ENCODE results near the gene MPZL2. TPM values are rescaled to one million over a fixed set of nuclear protein-coding genes. Genes with fewer than 3 reads are reported as not detected.

Gene MPZL2
- total RNA-seq, 2 donors from 2014 or later, result 58.8 to 114 TPM

DNA sequence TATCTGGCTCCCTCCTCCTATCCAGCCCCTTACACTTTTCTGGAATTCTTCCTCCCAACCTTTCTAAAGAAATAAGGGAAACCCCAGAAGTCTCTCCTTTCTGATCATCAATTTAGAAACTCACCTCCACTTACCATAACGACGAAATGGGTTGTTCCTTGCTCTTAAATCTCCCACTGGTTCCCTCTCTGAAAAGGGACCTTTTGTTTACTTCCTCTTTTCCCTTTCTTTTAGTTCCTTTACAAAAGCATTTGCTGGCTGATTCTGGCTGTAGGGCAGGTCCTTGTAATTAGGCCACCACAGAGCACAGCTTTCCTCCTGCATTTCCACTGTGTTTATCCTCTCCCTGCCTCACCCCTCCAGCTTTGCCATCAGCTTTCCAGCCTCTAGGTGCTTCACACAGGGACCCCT lies 51.3 kb downstream of the MPZL2 start:
- H3K27ac ChIP-seq, result peak overlapping the region; percentile 73
- H3K4me3 ChIP-seq, result no peak overlapping the region

DNA sequence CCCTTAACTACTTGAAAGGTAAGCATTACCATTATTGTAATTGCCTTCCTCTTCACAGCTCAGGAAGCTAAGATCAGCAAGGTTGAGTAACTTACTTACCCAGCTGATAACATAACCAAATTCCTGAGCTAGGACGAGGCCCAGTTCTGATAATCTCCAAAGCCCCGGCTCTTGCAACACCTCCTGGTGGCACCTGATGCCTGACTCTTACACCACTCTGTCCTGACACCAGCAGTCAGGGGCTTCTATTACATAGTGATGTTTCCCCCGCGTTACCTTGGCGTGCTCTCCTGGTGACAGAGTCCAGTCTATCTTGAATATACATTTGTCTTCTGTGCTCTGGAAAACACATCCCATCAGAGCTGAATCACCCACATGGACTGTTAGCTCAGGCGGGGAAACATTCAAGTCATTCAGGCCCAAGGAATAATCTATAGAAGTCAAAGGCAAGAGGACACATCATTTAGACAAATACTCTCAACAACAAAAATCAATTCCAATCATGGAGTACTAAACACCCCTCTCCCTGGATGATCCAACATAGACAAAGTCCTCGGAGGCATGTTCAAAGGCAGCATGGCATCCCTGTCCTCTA lies 51.9 kb downstream of the MPZL2 start:
- Histone ChIP-seq H3K27me3 (no peaks in the 10 kb centered on the region), H3K36me3 (no peaks in the 10 kb centered on the region), H3K9ac (ENCODE audit: low read depth in 2 of 2, low read length in 2 of 2) (no peak overlapping the region), H3K9me3 (no peaks in the 10 kb centered on the region), H3K4me1 (peaks cover 8% of the 10 kb centered on the region), H3K27ac (peak overlapping the region; percentile 73), H3K4me3 (no peak overlapping the region)
- DNase-seq, result no peak
- intact Hi-C loops (cut with DNase I), result no loop called here
- TF ChIP-seq, protein P1, sequence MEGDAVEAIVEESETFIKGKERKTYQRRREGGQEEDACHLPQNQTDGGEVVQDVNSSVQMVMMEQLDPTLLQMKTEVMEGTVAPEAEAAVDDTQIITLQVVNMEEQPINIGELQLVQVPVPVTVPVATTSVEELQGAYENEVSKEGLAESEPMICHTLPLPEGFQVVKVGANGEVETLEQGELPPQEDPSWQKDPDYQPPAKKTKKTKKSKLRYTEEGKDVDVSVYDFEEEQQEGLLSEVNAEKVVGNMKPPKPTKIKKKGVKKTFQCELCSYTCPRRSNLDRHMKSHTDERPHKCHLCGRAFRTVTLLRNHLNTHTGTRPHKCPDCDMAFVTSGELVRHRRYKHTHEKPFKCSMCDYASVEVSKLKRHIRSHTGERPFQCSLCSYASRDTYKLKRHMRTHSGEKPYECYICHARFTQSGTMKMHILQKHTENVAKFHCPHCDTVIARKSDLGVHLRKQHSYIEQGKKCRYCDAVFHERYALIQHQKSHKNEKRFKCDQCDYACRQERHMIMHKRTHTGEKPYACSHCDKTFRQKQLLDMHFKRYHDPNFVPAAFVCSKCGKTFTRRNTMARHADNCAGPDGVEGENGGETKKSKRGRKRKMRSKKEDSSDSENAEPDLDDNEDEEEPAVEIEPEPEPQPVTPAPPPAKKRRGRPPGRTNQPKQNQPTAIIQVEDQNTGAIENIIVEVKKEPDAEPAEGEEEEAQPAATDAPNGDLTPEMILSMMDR (IDR thresholded peaks at IDR 0.05), result no peak

More for the DNA sequence above, 51.3 kb downstream of the MPZL2 start:
- TF ChIP-seq, protein P1 (IDR thresholded peaks at IDR 0.05), result no peak
- no peaks in the 10 kb centered on the region for H3K36me3 ChIP-seq
- no peaks in the 10 kb centered on the region for H3K9me3 ChIP-seq
- no peaks in the 10 kb centered on the region for H3K27me3 ChIP-seq
- no peak for DNase-seq
- no peak overlapping the region for H3K9ac ChIP-seq (ENCODE audit: low read depth in 2 of 2, low read length in 2 of 2)
- peaks cover 8% of the 10 kb centered on the region for H3K4me1 ChIP-seq
- intact Hi-C loops (cut with DNase I), result no loop called here

- Histone ChIP-seq H3K9ac (ENCODE audit: low read depth in 2 of 2, low read length in 2 of 2) (no peak overlapping the region), H3K4me3 (no peak overlapping the region), H3K9me3 (no peaks in the 10 kb centered on the region), H3K36me3 (no peaks in the 10 kb centered on the region), H3K27me3 (no peaks in the 10 kb centered on the region), H3K4me1 (peaks cover 13% of the 10 kb centered on the region), H3K27ac (no peak overlapping the region)
- TF ChIP-seq, protein P1 (IDR thresholded peaks at IDR 0.05), result no peak
- no peak for DNase-seq
- intact Hi-C loops (cut with DNase I), result no loop called here
These were observed 53.1 kb downstream of the MPZL2 start for GRCh38 chr11:118211006-118211405.

DNA sequence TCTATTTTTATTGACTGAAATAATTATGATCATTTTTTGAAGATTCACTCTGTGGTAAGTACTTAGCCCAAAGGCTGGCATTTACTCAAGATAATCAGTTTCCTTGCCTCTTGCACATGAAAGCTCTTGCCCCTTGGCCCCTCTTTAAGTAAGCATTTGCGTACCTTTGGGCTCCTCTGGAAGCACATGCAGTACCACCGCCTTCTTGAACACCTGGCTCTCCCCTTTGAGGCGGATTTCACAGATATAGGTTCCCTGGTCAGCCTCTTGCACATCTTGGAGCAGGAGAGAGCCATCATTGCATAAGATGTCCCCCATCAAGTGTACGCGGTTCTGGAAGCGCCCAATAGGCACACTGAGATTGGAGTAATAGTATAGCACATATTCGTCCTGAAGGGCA lies 53.8 kb downstream of the MPZL2 start:
- intact Hi-C loops (cut with DNase I), result no loop called here
- peaks cover 13% of the 10 kb centered on the region for H3K4me1 ChIP-seq
- no peaks in the 10 kb centered on the region for H3K9me3 ChIP-seq
- TF ChIP-seq, protein P1 (IDR thresholded peaks at IDR 0.05), result no peak
- no peak overlapping the region for H3K27ac ChIP-seq
- no peak for DNase-seq
- H3K36me3 ChIP-seq, result no peaks in the 10 kb centered on the region
- no peak overlapping the region for H3K9ac ChIP-seq (ENCODE audit: low read depth in 2 of 2, low read length in 2 of 2)
- H3K27me3 ChIP-seq, result no peaks in the 10 kb centered on the region
- no peak overlapping the region for H3K4me3 ChIP-seq

DNA sequence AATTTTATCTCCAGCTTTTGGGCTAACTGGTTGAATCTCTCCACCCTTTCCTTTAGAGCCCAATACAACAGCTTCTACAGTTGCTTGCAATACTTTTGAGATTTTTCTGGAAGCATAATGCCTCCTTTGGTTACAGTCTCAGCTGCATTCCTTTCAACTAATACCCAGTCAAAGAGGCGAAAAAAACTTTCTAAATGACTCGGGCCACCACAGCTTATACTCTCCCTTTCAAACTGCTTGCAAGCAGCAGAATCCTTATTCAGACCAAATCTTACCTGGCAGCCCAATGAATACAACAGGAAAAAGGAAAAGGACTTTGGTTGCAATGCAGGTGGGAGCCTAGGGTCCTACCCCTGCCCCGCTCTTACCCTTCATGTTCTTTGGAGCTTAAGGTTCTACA lies 55.1 kb downstream of the MPZL2 start:
- Histone ChIP-seq H3K9ac (ENCODE audit: low read depth in 2 of 2, low read length in 2 of 2) (no peak overlapping the region), H3K27ac (no peak overlapping the region), H3K27me3 (no peaks in the 10 kb centered on the region), H3K4me1 (peaks cover 13% of the 10 kb centered on the region), H3K9me3 (no peaks in the 10 kb centered on the region), H3K4me3 (no peak overlapping the region), H3K36me3 (no peaks in the 10 kb centered on the region)
- TF ChIP-seq, protein P1 (IDR thresholded peaks at IDR 0.05), result no peak
- DNase-seq, result no peak
- intact Hi-C loops (cut with DNase I), result no loop called here

All from colonic mucosa (tissue), 4 donors.